ENCODE results near the gene GDAP1L1. TPM values are rescaled to one million over a fixed set of nuclear protein-coding genes. Genes with fewer than 3 reads are reported as not detected.

GDAP1L1 gene
- total RNA-seq, 1 experiment from 2014 or later = not detected

DNA sequence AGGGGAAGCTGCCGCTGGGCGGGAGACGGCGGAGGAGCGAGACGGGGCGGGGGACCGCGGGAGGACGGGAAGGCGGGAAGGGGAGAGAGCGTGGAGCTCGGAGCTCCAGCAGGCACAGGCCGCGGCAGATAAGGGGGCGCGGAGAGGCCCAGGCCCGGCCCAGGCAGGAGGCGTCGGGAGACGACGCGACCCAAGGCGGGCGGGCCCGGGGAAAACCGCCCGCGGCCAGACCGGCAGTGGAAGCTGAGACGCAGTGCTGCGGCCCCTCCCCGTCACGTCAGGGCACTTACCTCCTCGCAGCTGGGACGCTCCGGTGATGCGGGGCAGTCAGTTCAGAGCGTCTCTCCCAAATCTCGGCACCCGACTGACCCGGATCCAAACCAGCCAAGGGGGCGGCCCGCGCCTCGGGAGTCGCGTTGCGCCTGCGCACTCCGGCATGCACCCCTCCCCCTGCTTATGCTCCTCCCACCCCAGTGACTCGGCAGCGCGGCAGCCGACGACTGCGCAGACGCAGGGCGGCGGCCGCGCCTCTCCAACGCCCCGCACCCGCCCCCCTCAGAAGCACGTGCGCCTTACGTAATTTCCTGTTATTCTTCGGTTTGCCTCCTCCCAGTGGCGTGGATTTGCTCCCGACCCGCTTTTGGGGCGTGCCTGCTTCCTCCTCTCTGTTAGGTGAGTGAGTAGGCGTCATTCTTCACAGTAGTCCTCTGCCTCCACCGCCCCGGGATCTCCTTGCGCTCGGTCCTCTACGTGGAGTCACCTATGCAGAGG, 36.5 kb upstream of the GDAP1L1 start, which contains the start of gene OSER1:
OSER1 (minus strand) TSS at position 366 of the 771 bp plus-strand sequence. CDS start 3,814 bp downstream, outside the sequence.
- peak; percentile 96 to 98 for DNase-seq (ENCODE audit: low read depth in 1 of 2, low spot score in 2 of 2)
- no peaks in the 10 kb centered on the region for H3K9me3 ChIP-seq (replicated peaks)
- no peaks in the 10 kb centered on the region for H3K27me3 ChIP-seq (replicated peaks)
- peaks cover 37% of the 10 kb centered on the region for H3K4me1 ChIP-seq (replicated peaks)
- H3K27ac ChIP-seq = peak within 1 kb of the TSS; percentile 81
- H3K4me3 ChIP-seq = peak within 1 kb of the TSS; percentile 89
- peaks cover 20% of the 10 kb centered on the region for H3K36me3 ChIP-seq

DNA sequence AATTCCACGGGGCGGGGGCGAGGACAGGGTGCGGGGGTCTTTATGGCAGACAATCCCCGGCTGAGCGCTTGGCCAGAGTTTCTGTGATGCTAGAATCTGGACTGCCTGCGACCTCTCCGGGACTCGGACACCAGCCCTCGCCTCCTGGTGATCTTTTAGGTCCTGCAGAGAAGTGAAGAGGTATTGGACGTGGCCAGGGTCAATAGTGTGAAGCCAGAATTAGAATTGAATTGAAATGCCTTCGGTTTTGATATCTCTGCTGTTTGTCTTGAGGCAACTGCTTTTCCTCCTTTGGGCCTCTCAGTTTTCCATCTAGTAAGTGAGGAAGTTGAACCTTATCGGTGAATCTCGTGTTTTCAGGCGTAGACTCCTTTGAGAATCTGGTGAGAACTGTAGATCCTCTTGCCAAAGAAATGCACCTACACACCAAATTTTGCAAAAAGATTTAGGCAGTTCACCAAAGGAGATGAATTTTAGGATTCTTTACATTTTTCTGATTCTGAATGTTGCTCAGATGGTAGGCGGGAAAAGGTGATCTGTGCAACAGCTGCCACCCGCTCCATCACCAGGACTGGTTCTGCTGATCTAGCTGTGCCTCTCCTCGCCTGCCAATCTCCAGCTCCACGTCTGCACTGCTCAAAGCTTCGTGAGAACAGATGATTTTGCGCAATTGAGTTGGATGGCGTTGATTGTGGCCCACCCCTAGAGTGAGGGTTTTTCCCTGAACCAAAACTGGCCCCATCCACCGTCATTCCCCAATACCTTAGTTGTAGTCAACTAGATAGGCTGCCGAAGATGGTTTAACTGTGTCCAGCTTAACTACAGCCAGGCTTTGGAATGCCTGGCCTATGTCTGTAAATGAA, 35.7 kb upstream of the GDAP1L1 start:
- Histone ChIP-seq H3K27ac (peak overlapping the region; percentile 60), H3K4me1 (replicated peaks) (peaks cover 31% of the 10 kb centered on the region), H3K4me3 (peak overlapping the region; percentile 89), H3K27me3 (replicated peaks) (no peaks in the 10 kb centered on the region), H3K9me3 (replicated peaks) (no peaks in the 10 kb centered on the region), H3K36me3 (peaks cover 14% of the 10 kb centered on the region)
- DNase-seq (ENCODE audit: low read depth in 1 of 2, low spot score in 2 of 2) = no peak

GRCh38 chr20:44212792-44213191, 34.3 kb upstream of the GDAP1L1 start:
- H3K9me3 ChIP-seq (replicated peaks) = no peaks in the 10 kb centered on the region
- peaks cover 23% of the 10 kb centered on the region for H3K4me1 ChIP-seq (replicated peaks)
- no peak overlapping the region for H3K4me3 ChIP-seq
- no peak for DNase-seq (ENCODE audit: low read depth in 1 of 2, low spot score in 2 of 2)
- H3K27me3 ChIP-seq (replicated peaks) = no peaks in the 10 kb centered on the region
- no peak overlapping the region for H3K27ac ChIP-seq
- H3K36me3 ChIP-seq = peaks cover 6% of the 10 kb centered on the region

DNA sequence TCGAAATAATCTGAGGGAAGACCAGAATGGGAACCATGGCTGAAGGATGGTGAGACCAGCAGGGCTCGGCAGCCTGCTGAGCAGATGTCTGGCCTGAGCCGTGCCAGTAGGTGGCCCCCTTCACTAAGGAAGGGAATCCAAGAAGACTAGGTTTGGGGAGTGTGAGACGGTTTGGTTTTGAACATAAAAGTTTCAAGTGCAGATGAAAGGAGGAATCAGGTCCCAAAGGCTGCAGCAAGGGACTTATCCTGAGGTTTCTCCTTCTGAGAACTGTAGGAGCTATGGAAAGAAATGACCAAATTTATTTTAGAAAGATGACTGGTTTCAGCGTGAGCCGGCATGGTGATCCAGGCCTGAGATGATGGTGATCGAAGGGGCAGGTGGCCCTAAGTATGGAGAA, 32.0 kb upstream of the GDAP1L1 start:
- no peaks in the 10 kb centered on the region for H3K27me3 ChIP-seq (replicated peaks)
- H3K4me1 ChIP-seq (replicated peaks) = peaks cover 8% of the 10 kb centered on the region
- H3K36me3 ChIP-seq = peaks cover 4% of the 10 kb centered on the region
- no peak overlapping the region for H3K4me3 ChIP-seq
- DNase-seq (ENCODE audit: low read depth in 1 of 2, low spot score in 2 of 2) = peak; percentile 36 to 66
- no peaks in the 10 kb centered on the region for H3K9me3 ChIP-seq (replicated peaks)
- no peak overlapping the region for H3K27ac ChIP-seq

DNA sequence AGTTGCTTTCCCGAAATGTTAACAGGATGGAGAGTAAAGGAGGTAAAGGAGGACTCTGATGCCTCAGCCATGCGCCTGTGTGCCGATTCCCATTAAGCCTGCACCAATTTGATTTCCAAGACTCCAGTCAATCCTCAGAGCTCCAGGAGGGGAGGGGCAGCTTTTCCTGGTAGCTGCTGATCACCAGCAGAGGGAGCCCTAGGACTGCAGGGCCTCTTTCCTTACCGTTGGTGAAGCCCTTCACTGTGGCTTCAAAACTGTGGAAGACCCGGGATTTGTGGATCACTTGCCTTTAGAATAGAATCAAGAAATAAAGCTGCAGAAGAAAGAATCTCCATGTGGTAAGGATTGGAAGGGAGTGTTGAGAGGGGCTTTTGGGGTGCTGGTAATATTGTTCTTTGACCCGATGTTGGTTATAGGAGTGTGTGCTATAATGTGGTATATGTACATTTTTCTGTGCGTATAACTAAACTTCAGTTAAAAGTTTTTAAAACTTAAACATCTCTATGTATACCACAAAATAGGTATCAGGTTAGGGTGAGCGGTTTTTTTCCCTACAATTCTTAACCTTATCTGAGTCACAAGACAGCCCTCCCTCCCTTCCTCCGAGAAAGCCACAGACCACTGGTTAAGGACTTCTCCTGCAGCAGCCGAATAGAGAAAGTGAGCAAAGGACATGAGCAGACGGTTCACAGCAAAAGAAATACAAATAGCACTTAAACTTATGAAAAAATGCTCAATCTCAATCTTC, 29.6 kb upstream of the GDAP1L1 start:
- H3K4me1 ChIP-seq (replicated peaks) = no peaks in the 10 kb centered on the region
- H3K36me3 ChIP-seq = no peaks in the 10 kb centered on the region
- no peaks in the 10 kb centered on the region for H3K27me3 ChIP-seq (replicated peaks)
- H3K4me3 ChIP-seq = no peak overlapping the region
- no peak overlapping the region for H3K27ac ChIP-seq
- no peaks in the 10 kb centered on the region for H3K9me3 ChIP-seq (replicated peaks)
- peak; percentile 58 to 76 for DNase-seq (ENCODE audit: low read depth in 1 of 2, low spot score in 2 of 2)

DNA sequence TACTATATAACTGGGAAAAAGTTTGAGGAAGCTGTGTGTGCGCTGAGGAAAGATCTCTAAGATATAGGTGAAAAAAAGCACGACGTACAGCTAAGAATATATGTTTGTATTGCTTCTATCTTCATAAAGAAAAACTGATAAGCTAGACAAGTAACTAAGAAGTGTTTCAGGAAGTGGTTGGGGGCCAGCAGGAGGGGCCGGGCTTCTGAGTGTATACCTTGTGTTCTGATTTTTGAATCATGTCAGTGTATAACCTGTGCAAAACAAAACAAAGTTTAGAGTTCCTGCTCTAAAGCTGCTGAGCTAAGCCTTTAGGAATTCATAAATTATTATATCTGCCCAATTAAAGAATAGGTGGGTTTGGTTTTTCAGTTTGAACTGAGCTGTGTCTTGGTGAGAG, 28.7 kb upstream of the GDAP1L1 start:
- Histone ChIP-seq H3K4me1 (replicated peaks) (no peaks in the 10 kb centered on the region), H3K4me3 (no peak overlapping the region), H3K9me3 (replicated peaks) (no peaks in the 10 kb centered on the region), H3K36me3 (no peaks in the 10 kb centered on the region), H3K27ac (no peak overlapping the region), H3K27me3 (replicated peaks) (no peaks in the 10 kb centered on the region)
- no peak for DNase-seq (ENCODE audit: low read depth in 1 of 2, low spot score in 2 of 2)

DNA sequence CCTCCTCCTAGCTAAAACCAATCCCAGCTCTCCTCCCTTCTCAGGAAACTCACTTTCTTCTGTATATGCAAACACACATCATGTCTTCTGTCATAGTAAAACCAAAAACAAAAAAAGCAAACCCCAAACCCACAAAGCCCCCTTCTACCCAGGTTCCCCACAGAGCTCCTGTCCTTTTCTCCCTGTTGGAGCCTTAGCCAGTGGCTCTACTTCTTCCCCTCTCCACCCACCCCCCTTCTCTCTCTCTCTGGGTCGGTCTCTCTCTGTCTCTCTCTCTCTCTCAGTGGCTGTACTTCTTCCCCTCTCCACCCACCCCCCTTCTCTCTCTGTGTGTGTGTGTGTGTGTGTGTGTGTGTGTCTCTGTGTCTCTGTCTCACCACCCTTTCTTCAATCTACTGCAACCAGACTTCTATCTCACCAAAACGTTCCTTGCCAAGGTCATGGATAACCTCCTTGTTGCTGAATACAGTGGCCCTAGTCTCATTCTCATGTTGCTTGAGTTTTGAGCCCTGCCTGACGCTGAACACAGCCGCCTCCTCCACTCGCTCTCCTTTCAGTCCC, 27.9 kb upstream of the GDAP1L1 start:
- Histone ChIP-seq H3K4me1 (replicated peaks) (no peaks in the 10 kb centered on the region), H3K9me3 (replicated peaks) (no peaks in the 10 kb centered on the region), H3K36me3 (no peaks in the 10 kb centered on the region), H3K27me3 (replicated peaks) (no peaks in the 10 kb centered on the region), H3K27ac (no peak overlapping the region), H3K4me3 (no peak overlapping the region)
- no peak for DNase-seq (ENCODE audit: low read depth in 1 of 2, low spot score in 2 of 2)

- Histone ChIP-seq H3K36me3 (no peaks in the 10 kb centered on the region), H3K4me1 (replicated peaks) (no peaks in the 10 kb centered on the region), H3K27me3 (replicated peaks) (no peaks in the 10 kb centered on the region), H3K9me3 (replicated peaks) (no peaks in the 10 kb centered on the region), H3K27ac (no peak overlapping the region), H3K4me3 (no peak overlapping the region)
- no peak for DNase-seq (ENCODE audit: low read depth in 1 of 2, low spot score in 2 of 2)
These were observed 27.3 kb upstream of the GDAP1L1 start for GRCh38 chr20:44219791-44220190.

DNA sequence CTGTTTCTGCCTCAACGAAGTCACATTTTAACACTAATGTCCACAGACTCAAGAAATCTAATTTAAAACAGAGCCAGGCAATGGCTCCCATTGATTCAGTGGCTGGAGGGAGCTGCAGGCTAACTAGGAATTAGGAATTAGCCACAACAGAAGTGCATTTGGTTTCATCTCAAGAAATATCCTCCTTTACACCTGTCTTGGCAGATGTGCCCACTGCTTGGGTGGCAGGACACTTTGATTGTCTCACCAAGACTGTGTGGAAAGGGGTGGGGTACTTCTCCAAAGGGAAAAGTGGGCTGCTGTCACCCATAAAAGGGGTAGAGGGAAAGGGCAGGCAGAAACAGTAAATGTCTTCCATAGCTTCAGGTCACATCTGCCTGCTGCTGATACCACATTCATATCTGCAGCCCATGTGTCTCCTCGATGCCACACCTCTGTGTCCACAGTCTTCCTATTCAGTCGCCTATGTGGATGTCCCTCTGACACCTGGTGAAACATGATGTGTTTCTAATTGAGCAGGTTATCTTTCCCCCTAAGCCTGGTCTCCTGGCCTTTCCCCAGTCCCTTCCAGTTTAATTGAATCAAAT, 25.6 kb upstream of the GDAP1L1 start:
- Histone ChIP-seq H3K4me3 (no peak overlapping the region), H3K9me3 (replicated peaks) (no peaks in the 10 kb centered on the region), H3K27me3 (replicated peaks) (no peaks in the 10 kb centered on the region), H3K36me3 (no peaks in the 10 kb centered on the region), H3K4me1 (replicated peaks) (no peaks in the 10 kb centered on the region), H3K27ac (no peak overlapping the region)
- no peak for DNase-seq (ENCODE audit: low read depth in 1 of 2, low spot score in 2 of 2)

GRCh38 chr20:44222027-44222426, 25.1 kb upstream of the GDAP1L1 start:
- Histone ChIP-seq H3K4me1 (replicated peaks) (no peaks in the 10 kb centered on the region), H3K9me3 (replicated peaks) (no peaks in the 10 kb centered on the region), H3K36me3 (no peaks in the 10 kb centered on the region), H3K4me3 (no peak overlapping the region), H3K27me3 (replicated peaks) (no peaks in the 10 kb centered on the region), H3K27ac (no peak overlapping the region)
- no peak for DNase-seq (ENCODE audit: low read depth in 1 of 2, low spot score in 2 of 2)

DNA sequence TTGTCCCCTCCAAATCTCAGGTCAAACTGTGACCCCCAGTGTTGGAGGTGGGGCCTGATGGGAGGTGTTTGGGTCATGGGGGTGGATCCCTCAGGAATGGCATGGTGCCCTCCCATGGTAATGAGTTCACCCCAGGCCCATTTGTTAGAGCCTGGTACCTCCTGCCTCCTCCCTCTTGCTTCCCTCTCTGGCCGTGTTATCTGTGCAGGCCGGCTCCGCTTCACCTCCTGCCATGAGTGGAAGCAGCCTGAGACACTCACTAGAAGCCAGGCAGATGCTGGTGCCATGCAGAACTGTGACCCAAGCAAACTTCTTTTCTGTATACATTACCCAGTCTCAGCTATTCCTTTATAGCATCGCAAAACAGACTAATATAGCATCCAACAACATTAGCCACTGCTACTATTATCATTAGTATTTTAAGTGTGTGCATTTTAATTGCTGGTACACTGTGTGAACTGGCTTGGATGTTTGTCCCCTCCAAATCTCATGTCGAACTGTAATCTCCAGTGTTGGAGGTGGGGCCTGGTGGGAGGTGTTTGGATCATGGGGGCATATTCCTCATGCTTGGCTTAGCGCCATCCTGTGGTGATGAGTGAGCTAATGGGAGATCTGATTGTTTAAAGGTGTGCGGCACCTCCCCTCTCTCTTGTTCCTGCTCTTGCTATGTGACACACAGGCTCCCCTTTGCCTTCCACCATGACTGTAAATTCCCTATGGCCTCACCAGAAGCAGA, 24.3 kb upstream of the GDAP1L1 start:
- no peak overlapping the region for H3K4me3 ChIP-seq
- no peaks in the 10 kb centered on the region for H3K27me3 ChIP-seq (replicated peaks)
- no peaks in the 10 kb centered on the region for H3K36me3 ChIP-seq
- DNase-seq (ENCODE audit: low read depth in 1 of 2, low spot score in 2 of 2) = no peak
- H3K27ac ChIP-seq = no peak overlapping the region
- no peaks in the 10 kb centered on the region for H3K9me3 ChIP-seq (replicated peaks)
- H3K4me1 ChIP-seq (replicated peaks) = no peaks in the 10 kb centered on the region

DNA sequence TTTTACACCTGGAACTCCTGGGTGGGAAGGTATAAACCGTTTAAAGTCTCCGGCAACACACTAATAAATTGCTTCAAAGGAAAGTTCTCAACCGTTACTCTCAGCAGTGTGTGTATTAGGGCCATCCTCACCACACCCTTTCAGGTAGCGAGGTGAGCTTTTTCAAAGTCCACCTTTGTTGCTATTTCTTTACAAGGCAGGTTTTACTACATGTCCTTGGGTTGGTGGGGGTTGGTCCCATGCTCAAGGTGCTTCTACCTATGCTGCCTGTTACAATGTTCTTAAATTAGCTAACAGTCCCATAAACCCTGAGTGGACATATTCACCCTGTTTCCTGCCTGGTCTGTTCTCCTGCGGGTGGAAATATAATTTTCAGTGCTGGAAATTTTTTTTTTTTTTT, 23.4 kb upstream of the GDAP1L1 start:
- Histone ChIP-seq H3K4me1 (replicated peaks) (no peaks in the 10 kb centered on the region), H3K4me3 (no peak overlapping the region), H3K27me3 (replicated peaks) (no peaks in the 10 kb centered on the region), H3K9me3 (replicated peaks) (no peaks in the 10 kb centered on the region), H3K36me3 (no peaks in the 10 kb centered on the region), H3K27ac (no peak overlapping the region)
- no peak for DNase-seq (ENCODE audit: low read depth in 1 of 2, low spot score in 2 of 2)

- H3K4me1 ChIP-seq (replicated peaks) = no peaks in the 10 kb centered on the region
- no peaks in the 10 kb centered on the region for H3K27me3 ChIP-seq (replicated peaks)
- no peak for DNase-seq (ENCODE audit: low read depth in 1 of 2, low spot score in 2 of 2)
- H3K9me3 ChIP-seq (replicated peaks) = no peaks in the 10 kb centered on the region
- no peaks in the 10 kb centered on the region for H3K36me3 ChIP-seq
- H3K4me3 ChIP-seq = no peak overlapping the region
- H3K27ac ChIP-seq = no peak overlapping the region
These were observed 22.5 kb upstream of the GDAP1L1 start for GRCh38 chr20:44224637-44225036.

Data from SJSA1 (cell line).